Upper lobe of left lung (tissue), 6 donors: ENCODE results near the gene CACNG7. TPM values are rescaled to one million over a fixed set of nuclear protein-coding genes. Genes with fewer than 3 reads are reported as not detected.
A peak's percentile ranks its signal among the peaks of the same experiment; 100 is the strongest.

Experiments
- ATAC-seq, 2 donors: fragments of 200-7000 bp; cut with Tn5 transposase; one replicate each; pipeline ENCODE4 v1.9.1; 2022; ENCODE audit warnings: mild to moderate bottlenecking in 2 of 2, moderate library complexity in 2 of 2; ENCODE audit not compliant: low FRiP score in 2 of 2
- DNase-seq, 2 donors: peaks; one replicate each; pipeline ENCODE4 v3.0.0-alpha.2; 2019 to 2020
- H3K27ac ChIP-seq, 4 donors: fragments of 200-600 bp; sonication (generic); one replicate each; pipeline ENCODE4 v1.5.1; 2016 to 2019
- H3K27me3 ChIP-seq, 4 donors: fragments of 200-600 bp; sonication (generic); one replicate each; pipeline ENCODE4 v1.5.1; 2017 to 2019
- H3K36me3 ChIP-seq, 4 donors: fragments of 200-600 bp; sonication (generic); one replicate each; pipeline ENCODE4 v1.5.1; 2016 to 2019
- H3K4me1 ChIP-seq, 4 donors: fragments of 200-600 bp; sonication (generic); one replicate each; pipeline ENCODE4 v1.5.1; 2018 to 2019
- H3K4me3 ChIP-seq, 4 donors: fragments of 200-600 bp; sonication (generic); one replicate each; pipeline ENCODE4 v1.5.1; 2017 to 2019; ENCODE audit warnings: mild to moderate bottlenecking in 2 of 4, moderate library complexity in 1 of 4
- H3K9me3 ChIP-seq, 4 donors: fragments of 200-600 bp; sonication (generic); one replicate each; pipeline ENCODE4 v1.5.1; 2018 to 2019
- EP300 ChIP-seq, 4 donors: sonication (generic); formaldehyde crosslinking; IDR thresholded peaks; one replicate each; pipeline ENCODE4 v1.5.1; 2017; ENCODE audit warnings: antibody characterized with exemption in 4 of 4, control low read depth in 2 of 4
- POLR2A ChIP-seq, 4 donors: fragments of 450-650 bp; IDR thresholded peaks; one replicate each; pipeline ENCODE4 v1.5.1; 2016 to 2017; ENCODE audit warnings: antibody characterized with exemption in 4 of 4, mild to moderate bottlenecking in 2 of 4
- POLR2AphosphoS5 ChIP-seq, 2 donors: sonication (generic); formaldehyde crosslinking; IDR thresholded peaks; one replicate each; pipeline ENCODE4 v1.5.1; 2017; ENCODE audit warnings: antibody characterized with exemption in 2 of 2
- WGBS, 2 donors: methylation state at CpG; one replicate each; pipeline ENCODE4 v1.1.5; 2017 to 2018; 5-methylcytosine and 5-hydroxymethylcytosine counted together
- total RNA-seq, 6 donors: library from RNA; depleted of rRNA in 4 of 6; stranded (reverse); fragments of >200 nt in 4 of 6; gene quantifications; one replicate each; pipeline versions ENCODE4 v1.1.0 to v1.2.1, GENCODE V29; 2016 to 2021
- TF ChIP-seq, protein P1 (sequence below), 6 experiments: fragments of 450-650 bp in 4 of 6; fragments of 200-600 bp in 2 of 6; sonication (generic) in 2 of 6; IDR thresholded peaks; one replicate each; pipeline ENCODE4 v1.5.1; 2016 to 2019; ENCODE audit warnings: antibody characterized with exemption in 6 of 6
- donor health status: DM: no; HTN: no; CAD: no; lungs with moderate emphysema.
- donor health status: DM: no; HTN: yes; CAD: no; lungs with severe emphysema.

The CACNG7 gene
- total RNA-seq, 6 donors from 2014 or later = not detected

DNA sequence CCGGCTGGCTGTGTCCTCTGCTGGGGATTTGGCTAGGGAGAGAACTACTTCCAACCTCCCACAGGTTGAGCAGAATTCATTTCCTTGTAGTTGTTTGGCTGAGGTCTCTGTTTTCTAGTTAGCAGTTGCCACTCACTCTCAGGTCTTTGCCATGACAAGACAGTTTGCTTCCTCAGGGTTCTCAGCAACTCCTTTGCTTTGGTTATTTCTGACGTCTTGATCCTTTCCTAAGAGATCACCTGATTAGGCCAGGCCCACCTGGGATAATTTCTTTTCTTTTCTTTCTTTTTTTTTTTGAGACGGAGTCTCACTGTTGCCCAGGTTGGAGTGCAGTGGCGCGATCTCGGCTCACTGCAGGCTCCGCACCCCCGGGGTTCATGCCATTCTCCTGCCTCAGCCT lies 44.3 kb downstream of the CACNG7 start:
- Histone ChIP-seq H3K36me3 (no peaks in the 10 kb centered on the region), H3K27ac (no peak overlapping the region), H3K4me3 (no peak overlapping the region), H3K9me3 (no peaks in the 10 kb centered on the region), H3K4me1 (no peaks in the 10 kb centered on the region), H3K27me3 (peaks cover 0 to 11% (median 7%) of the 10 kb centered on the region in 4 donors)
- no peak for ATAC-seq
- WGBS, 2 donors = 80 to 88% methylated on average over 7 to 8 of the region's 8 CpGs
- no peak for TF ChIP-seq EP300 (IDR thresholded peaks at IDR 0.05)
- TF ChIP-seq POLR2AphosphoS5 (IDR thresholded peaks at IDR 0.05) = no peak
- TF ChIP-seq POLR2A (IDR thresholded peaks at IDR 0.05) = no peak
- TF ChIP-seq, protein P1, sequence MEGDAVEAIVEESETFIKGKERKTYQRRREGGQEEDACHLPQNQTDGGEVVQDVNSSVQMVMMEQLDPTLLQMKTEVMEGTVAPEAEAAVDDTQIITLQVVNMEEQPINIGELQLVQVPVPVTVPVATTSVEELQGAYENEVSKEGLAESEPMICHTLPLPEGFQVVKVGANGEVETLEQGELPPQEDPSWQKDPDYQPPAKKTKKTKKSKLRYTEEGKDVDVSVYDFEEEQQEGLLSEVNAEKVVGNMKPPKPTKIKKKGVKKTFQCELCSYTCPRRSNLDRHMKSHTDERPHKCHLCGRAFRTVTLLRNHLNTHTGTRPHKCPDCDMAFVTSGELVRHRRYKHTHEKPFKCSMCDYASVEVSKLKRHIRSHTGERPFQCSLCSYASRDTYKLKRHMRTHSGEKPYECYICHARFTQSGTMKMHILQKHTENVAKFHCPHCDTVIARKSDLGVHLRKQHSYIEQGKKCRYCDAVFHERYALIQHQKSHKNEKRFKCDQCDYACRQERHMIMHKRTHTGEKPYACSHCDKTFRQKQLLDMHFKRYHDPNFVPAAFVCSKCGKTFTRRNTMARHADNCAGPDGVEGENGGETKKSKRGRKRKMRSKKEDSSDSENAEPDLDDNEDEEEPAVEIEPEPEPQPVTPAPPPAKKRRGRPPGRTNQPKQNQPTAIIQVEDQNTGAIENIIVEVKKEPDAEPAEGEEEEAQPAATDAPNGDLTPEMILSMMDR (IDR thresholded peaks at IDR 0.05) = no peak
- DNase-seq = no peak

DNA sequence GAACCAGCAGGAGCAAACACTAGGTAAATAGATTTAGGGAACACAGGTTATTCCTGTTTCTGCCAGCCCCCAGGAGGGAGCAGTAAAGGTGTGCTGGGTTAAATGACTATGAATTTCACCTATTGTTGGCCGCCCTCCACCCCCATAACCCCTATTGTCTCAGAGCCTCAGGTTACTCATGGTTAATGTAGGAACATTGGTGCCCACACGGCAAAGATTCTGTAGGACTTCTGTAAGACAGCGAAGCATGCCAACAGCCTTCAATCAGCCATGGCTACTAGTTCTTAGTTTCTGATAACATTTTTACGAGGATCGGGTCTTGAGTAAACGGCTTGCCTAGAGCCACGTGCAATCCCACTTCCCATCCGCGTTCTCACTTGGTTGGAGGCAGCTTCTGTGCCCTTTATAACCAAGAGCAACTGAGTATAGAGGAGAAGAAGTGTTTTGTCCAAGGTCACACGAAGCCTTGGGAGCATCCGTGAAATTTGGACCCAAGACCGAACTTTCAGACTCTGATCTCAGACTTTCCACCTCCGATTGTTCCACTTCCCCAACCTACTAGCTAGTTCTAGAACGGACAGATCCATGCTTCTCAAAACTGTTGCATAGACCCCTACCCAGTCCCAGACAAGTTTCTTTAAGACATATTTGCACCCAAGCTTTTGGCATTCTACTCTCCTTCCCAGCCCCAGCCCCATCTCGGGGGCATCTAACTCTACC lies 48.5 kb downstream of the CACNG7 start:
- H3K4me3 ChIP-seq = no peak overlapping the region
- peaks cover 0 to 4% (median 0%) of the 10 kb centered on the region in 4 donors for H3K4me1 ChIP-seq
- H3K27ac ChIP-seq = no peak overlapping the region
- H3K36me3 ChIP-seq = no peaks in the 10 kb centered on the region
- H3K9me3 ChIP-seq = no peaks in the 10 kb centered on the region
- no peak for ATAC-seq
- TF ChIP-seq, protein P1 (IDR thresholded peaks at IDR 0.05) = no peak
- TF ChIP-seq POLR2AphosphoS5 (IDR thresholded peaks at IDR 0.05) (no peak), EP300 (IDR thresholded peaks at IDR 0.05) (no peak), POLR2A (IDR thresholded peaks at IDR 0.05) (no peak)
- WGBS, 2 donors = 4 to 5% methylated on average over 15 of the region's 15 CpGs
- DNase-seq = no peak
- H3K27me3 ChIP-seq = peaks cover 0 to 45% (median 23%) of the 10 kb centered on the region in 4 donors

DNA sequence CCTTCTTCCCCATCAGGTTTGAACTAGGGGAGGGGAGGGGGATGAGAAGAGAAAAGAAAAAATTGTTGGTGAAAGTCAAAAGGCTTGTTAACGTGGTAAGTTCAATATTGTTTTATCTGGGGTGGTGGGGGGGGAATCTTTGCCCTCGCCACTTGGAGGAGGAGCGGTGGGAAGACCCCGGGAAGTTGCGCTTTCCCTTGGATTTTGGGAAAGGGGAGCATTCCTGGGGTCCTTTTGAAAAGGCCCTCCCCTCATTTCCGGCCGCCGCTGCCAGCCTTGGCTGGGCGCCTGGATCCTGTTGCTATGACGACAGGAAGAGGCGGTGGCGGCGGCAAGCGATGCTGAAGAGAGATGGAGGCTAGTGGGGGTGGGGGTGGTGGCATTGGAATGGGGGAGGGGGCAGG lies 49.1 kb downstream of the CACNG7 start:
- ATAC-seq (no peak), DNase-seq (peak in 1 of 2 donors; percentile 64)
- H3K9me3 ChIP-seq = no peaks in the 10 kb centered on the region
- H3K27ac ChIP-seq = no peak overlapping the region
- no peak overlapping the region for H3K4me3 ChIP-seq
- H3K4me1 ChIP-seq = peaks cover 0 to 8% (median 0%) of the 10 kb centered on the region in 4 donors
- no peaks in the 10 kb centered on the region for H3K36me3 ChIP-seq
- no peak for TF ChIP-seq EP300 (IDR thresholded peaks at IDR 0.05)
- H3K27me3 ChIP-seq = peaks cover 2 to 50% (median 28%) of the 10 kb centered on the region in 4 donors
- 2 to 8% methylated on average over 5 to 12 of the region's 14 CpGs for WGBS, 2 donors

DNA sequence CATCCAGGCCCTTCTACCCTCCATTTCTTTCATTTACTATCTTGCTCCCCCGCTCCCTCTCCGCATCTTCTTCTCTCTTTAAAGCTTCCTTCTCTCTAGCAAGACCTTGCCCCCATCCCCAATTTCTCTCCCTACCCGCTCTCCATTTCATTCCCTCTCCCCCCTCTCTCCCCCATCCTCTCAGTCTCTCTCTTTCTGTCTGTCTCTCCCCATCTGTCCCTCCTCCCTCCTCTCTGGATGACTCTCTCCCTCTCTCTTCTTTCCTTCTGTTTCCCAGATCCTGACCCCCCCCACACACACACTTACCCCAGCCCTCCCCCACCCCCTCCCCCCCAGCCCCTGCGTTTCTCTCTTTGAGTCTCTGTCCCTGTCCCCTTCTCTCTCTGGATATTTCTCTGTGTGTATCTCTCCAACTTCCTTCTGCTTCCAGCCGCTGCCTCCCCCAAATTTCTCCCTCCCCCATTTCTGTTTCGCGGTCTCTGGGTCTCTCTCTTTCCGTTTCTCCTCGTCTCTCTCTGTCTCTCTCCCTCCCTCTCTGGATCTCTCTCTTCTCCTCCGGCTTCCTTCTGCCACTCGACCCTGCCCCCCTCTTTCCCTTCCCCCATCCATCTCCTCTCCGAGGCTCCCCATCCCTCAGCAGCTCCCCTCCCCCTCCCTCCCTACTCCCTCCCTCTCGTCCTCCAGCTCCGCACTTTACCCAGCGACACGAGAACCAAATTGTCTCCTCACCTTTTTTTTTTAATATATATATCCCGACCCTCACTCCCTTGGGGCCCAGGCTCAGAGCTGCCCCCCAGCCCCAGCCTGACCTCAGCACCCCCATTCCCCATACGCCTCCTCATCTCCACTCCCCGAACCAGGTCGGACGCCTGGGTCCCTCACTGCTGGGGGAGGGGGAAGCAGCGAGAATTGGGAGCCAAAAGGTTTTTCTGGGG lies 50.0 kb downstream of the CACNG7 start:
- H3K27ac ChIP-seq = no peak overlapping the region
- ATAC-seq (no peak), DNase-seq (no peak)
- 2 to 3% methylated on average over 17 to 19 of the region's 22 CpGs for WGBS, 2 donors
- H3K4me1 ChIP-seq = peaks cover 0 to 9% (median 0%) of the 10 kb centered on the region in 4 donors
- no peaks in the 10 kb centered on the region for H3K36me3 ChIP-seq
- TF ChIP-seq EP300 (IDR thresholded peaks at IDR 0.05) (no peak), POLR2A (IDR thresholded peaks at IDR 0.05) (no peak), POLR2AphosphoS5 (IDR thresholded peaks at IDR 0.05) (no peak)
- TF ChIP-seq, protein P1 (IDR thresholded peaks at IDR 0.05) = no peak
- no peaks in the 10 kb centered on the region for H3K9me3 ChIP-seq
- peaks cover 2 to 54% (median 30%) of the 10 kb centered on the region in 4 donors for H3K27me3 ChIP-seq
- H3K4me3 ChIP-seq = no peak overlapping the region

DNA sequence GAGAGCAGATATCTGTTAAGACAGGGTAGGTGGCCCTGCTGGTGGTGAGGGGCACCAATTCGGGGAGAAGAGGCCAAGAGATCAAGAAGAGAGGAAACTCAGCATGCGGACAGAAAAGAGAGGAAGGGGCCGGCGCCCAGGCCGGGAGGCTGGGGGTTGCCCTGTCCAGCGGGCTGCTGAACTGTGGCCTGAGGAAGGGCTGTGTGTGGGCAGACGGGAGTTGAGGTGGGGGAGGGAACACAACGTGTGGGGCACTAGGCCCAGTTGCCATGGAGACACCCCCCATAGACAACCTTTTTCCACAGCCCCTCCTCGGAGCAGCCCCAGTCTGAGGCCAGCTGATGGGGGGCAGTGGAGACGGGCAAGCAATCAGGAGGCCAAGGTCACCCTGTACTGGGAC lies 51.1 kb downstream of the CACNG7 start:
- peaks cover 0 to 13% (median 0%) of the 10 kb centered on the region in 4 donors for H3K4me1 ChIP-seq
- ATAC-seq (no peak), DNase-seq (no peak)
- no peaks in the 10 kb centered on the region for H3K9me3 ChIP-seq
- peaks cover 2 to 54% (median 30%) of the 10 kb centered on the region in 4 donors for H3K27me3 ChIP-seq
- 3 to 5% methylated on average over 10 of the region's 10 CpGs for WGBS, 2 donors
- no peaks in the 10 kb centered on the region for H3K36me3 ChIP-seq
- TF ChIP-seq, protein P1 (IDR thresholded peaks at IDR 0.05) = no peak
- TF ChIP-seq POLR2AphosphoS5 (IDR thresholded peaks at IDR 0.05) = no peak
- TF ChIP-seq EP300 (IDR thresholded peaks at IDR 0.05) = no peak
- no peak for TF ChIP-seq POLR2A (IDR thresholded peaks at IDR 0.05)
- H3K4me3 ChIP-seq = no peak overlapping the region
- H3K27ac ChIP-seq = no peak overlapping the region
